PC-9 (cell line): ENCODE measurements around the gene SLAMF8. TPM values are rescaled to one million over a fixed set of nuclear protein-coding genes. Genes with fewer than 3 reads are reported as not detected.

ENCODE experiments used
- BruUV-seq: library from RNA; stranded (reverse); fragments of 400-500 nt; replicated peaks from 2 replicates; lab custom pipeline; 2021; lab: Mats Ljungman, UMichigan
- CTCF ChIA-PET: fragments of 300-600 bp; sonication (Branson Sonifier 250); formaldehyde crosslinking; loops from one replicate; lab custom pipeline; 2022; ENCODE audit warnings: antibody characterized with exemption; lab: Charles Lee
- POLR2A ChIA-PET: fragments of 300-600 bp; sonication (Branson Sonifier 250); formaldehyde crosslinking; loops from one replicate; lab custom pipeline; 2022; ENCODE audit warnings: antibody characterized with exemption; ENCODE audit not compliant: unreplicated experiment; lab: Charles Lee
- DNase-seq, 2 experiments: peaks; one replicate each; pipeline versions ENCODE4 v3.0.0 to v3.0.0-alpha.2; 2015 to 2022; ENCODE audit warnings: mixed read lengths in 1 of 2
- H2AFZ ChIP-seq: fragments of 200-600 bp; sonication (generic); 2 replicates; pipeline ENCODE4 v1.8.1; 2017; ENCODE audit warnings: antibody characterized with exemption
- H3F3A ChIP-seq: fragments of 200-600 bp; sonication (generic); 2 replicates; pipeline ENCODE4 v1.8.1; 2017; ENCODE audit warnings: antibody characterized with exemption, mild to moderate bottlenecking, low read depth; ENCODE audit not compliant: insufficient read depth
- H3K27ac ChIP-seq: fragments of 200-600 bp; sonication (generic); 2 replicates; pipeline ENCODE4 v1.6.1; 2016; ENCODE audit warnings: mixed run types
- H3K27me3 ChIP-seq: fragments of 200-600 bp; sonication (generic); 2 replicates; pipeline ENCODE4 v1.6.1; 2016; ENCODE audit warnings: low read depth, mixed run types; ENCODE audit not compliant: insufficient read depth
- H3K36me3 ChIP-seq: fragments of 200-600 bp; sonication (generic); 2 replicates; pipeline ENCODE4 v1.6.1; 2016; ENCODE audit warnings: low read depth, mixed run types
- H3K4me1 ChIP-seq: fragments of 200-600 bp; sonication (generic); replicated peaks from 2 replicates; pipeline ENCODE4 v1.6.1; 2016; ENCODE audit warnings: mixed run types; ENCODE audit not compliant: insufficient read depth
- H3K4me2 ChIP-seq: fragments of 200-600 bp; sonication (generic); 2 replicates; pipeline ENCODE4 v1.6.1; 2017; ENCODE audit warnings: mixed run types
- H3K4me3 ChIP-seq: fragments of 200-600 bp; sonication (generic); 2 replicates; pipeline ENCODE4 v1.6.1; 2016; ENCODE audit warnings: mixed run types
- H3K79me2 ChIP-seq: fragments of 200-600 bp; sonication (generic); 2 replicates; pipeline ENCODE4 v1.6.1; 2017; ENCODE audit warnings: low read depth, mixed run types
- H3K9me2 ChIP-seq: fragments of 200-600 bp; sonication (generic); 2 replicates; pipeline ENCODE4 v1.8.1; 2017; ENCODE audit warnings: mild to moderate bottlenecking; ENCODE audit not compliant: insufficient read depth
- H3K9me3 ChIP-seq: fragments of 200-600 bp; sonication (generic); 2 replicates; pipeline ENCODE4 v1.8.1; 2016; ENCODE audit warnings: low read depth; ENCODE audit not compliant: insufficient read depth
- H4K20me1 ChIP-seq: fragments of 200-600 bp; sonication (generic); 2 replicates; pipeline ENCODE4 v1.8.1; 2017; ENCODE audit not compliant: insufficient read depth
- CTCF ChIP-seq: fragments of 200-600 bp; sonication (generic); conservative IDR thresholded peaks from 2 replicates; pipeline ENCODE4 v1.6.1; 2017; ENCODE audit warnings: mixed run types, antibody characterized with exemption, mild to moderate bottlenecking, moderate library complexity
- EZH2 ChIP-seq: fragments of 200-600 bp; sonication (generic); IDR thresholded peaks from 2 replicates; pipeline ENCODE4 v1.8.0; 2017; ENCODE audit warnings: antibody characterized with exemption, low read depth
- intact Hi-C: fragments of 100-400 bp; cut with micrococcal nuclease; formaldehyde crosslinking; loops from one replicate; pipeline ENCODE4 v1.10.0; 2022; ENCODE audit not compliant: unreplicated experiment
- total RNA-seq: library from RNA; stranded (reverse); gene quantifications from 2 replicates; pipeline ENCODE4 v1.2.3, GENCODE V29; 2021

Gene SLAMF8
- total RNA-seq, 1 experiment from 2014 or later = not detected

GRCh38 chr1:159815926-159816325 lies 10.7 kb upstream of the SLAMF8 start:
- BruUV-seq = no TSS peak
- H3K9me2 ChIP-seq = no peaks in the 10 kb centered on the region
- no peaks in the 10 kb centered on the region for H3K36me3 ChIP-seq
- no peak overlapping the region for H2AFZ ChIP-seq
- no peaks in the 10 kb centered on the region for H3F3A ChIP-seq
- H3K79me2 ChIP-seq = no peaks in the 10 kb centered on the region
- TF ChIP-seq EZH2 (no peak), CTCF (no peak)
- peaks cover 9% of the 10 kb centered on the region; the same call in 1 of the 2 replicates for H3K27me3 ChIP-seq
- ChIA-PET CTCF (no interaction called here), POLR2A (no interaction called here)
- H3K4me2 ChIP-seq = no peak overlapping the region
- no peak overlapping the region for H3K4me3 ChIP-seq
- H3K27ac ChIP-seq = no peak overlapping the region
- H4K20me1 ChIP-seq = no peaks in the 10 kb centered on the region
- H3K4me1 ChIP-seq = no peaks in the 10 kb centered on the region
- intact Hi-C loops = no loop called here
- DNase-seq = no peak
- no peaks in the 10 kb centered on the region for H3K9me3 ChIP-seq

GRCh38 chr1:159817276-159818041 lies 9.2 kb upstream of the SLAMF8 start:
- H3K27ac ChIP-seq = no peak overlapping the region
- no peak overlapping the region for H3K4me2 ChIP-seq
- H3K36me3 ChIP-seq = no peaks in the 10 kb centered on the region
- BruUV-seq = no TSS peak
- intact Hi-C loops = no loop called here
- H4K20me1 ChIP-seq = no peaks in the 10 kb centered on the region
- H2AFZ ChIP-seq = no peak overlapping the region
- POLR2A ChIA-PET = interaction anchor here (0.6 to 0.7 kb wide), 2 partner anchors 213 to 443 kb away, joined by 3 to 8 read pairs; no protein-coding TSS in a partner anchor
- H3K27me3 ChIP-seq = peaks cover 2% of the 10 kb centered on the region; the same call in 1 of the 2 replicates
- no peaks in the 10 kb centered on the region for H3K4me1 ChIP-seq
- H3K9me3 ChIP-seq = no peaks in the 10 kb centered on the region
- no peaks in the 10 kb centered on the region for H3K9me2 ChIP-seq
- no peaks in the 10 kb centered on the region for H3K79me2 ChIP-seq
- H3K4me3 ChIP-seq = no peak overlapping the region
- TF ChIP-seq EZH2 = no peak
- no peak for DNase-seq
- CTCF ChIA-PET = interaction anchor here (0.6 kb wide), 1 partner anchor 122 kb away, joined by 3 read pairs; no protein-coding TSS in a partner anchor
- no peaks in the 10 kb centered on the region for H3F3A ChIP-seq

GRCh38 chr1:159821171-159821867 lies 5.4 kb upstream of the SLAMF8 start:
- no peak overlapping the region for H3K4me2 ChIP-seq
- peaks cover 21% of the 10 kb centered on the region for H3K27me3 ChIP-seq
- no peak for TF ChIP-seq EZH2
- TF ChIP-seq CTCF = no peak
- no peak for DNase-seq
- no peaks in the 10 kb centered on the region for H3K9me3 ChIP-seq
- no peaks in the 10 kb centered on the region for H3F3A ChIP-seq
- no peaks in the 10 kb centered on the region for H3K9me2 ChIP-seq
- CTCF ChIA-PET = no interaction called here
- POLR2A ChIA-PET = interaction anchor here (0.7 kb wide), 1 partner anchor 251 kb away, joined by 3 read pairs; no protein-coding TSS in a partner anchor
- no peaks in the 10 kb centered on the region for H3K4me1 ChIP-seq
- no peak overlapping the region for H3K27ac ChIP-seq
- intact Hi-C loops = no loop called here
- no TSS peak for BruUV-seq
- H4K20me1 ChIP-seq = no peaks in the 10 kb centered on the region
- no peak overlapping the region for H3K4me3 ChIP-seq
- H2AFZ ChIP-seq = no peak overlapping the region
- H3K36me3 ChIP-seq = no peaks in the 10 kb centered on the region
- no peaks in the 10 kb centered on the region for H3K79me2 ChIP-seq
